Effector memory CD4-positive, alpha-beta T cell (primary cell): ENCODE measurements around the gene KLHL21.

Source experiments
- DNase-seq, 3 donors: peaks; one replicate each; pipeline ENCODE4 v3.0.0-alpha.2; 2020
- H3K27ac ChIP-seq: 2 replicates; pipeline ENCODE4 v1.7.0; 2013; ENCODE audit warnings: mild to moderate bottlenecking, low read length, moderate library complexity; ENCODE audit not compliant: insufficient read depth, poor library complexity, severe bottlenecking
- H3K27me3 ChIP-seq: replicated peaks from 2 replicates; pipeline ENCODE4 v1.7.0; 2013; ENCODE audit warnings: mild to moderate bottlenecking, low read length; ENCODE audit not compliant: insufficient read depth, control insufficient read depth, poor library complexity, severe bottlenecking
- H3K36me3 ChIP-seq: 2 replicates; pipeline ENCODE4 v1.7.0; 2013; ENCODE audit warnings: mild to moderate bottlenecking, low read length, moderate library complexity; ENCODE audit not compliant: control insufficient read depth, insufficient read depth
- H3K4me1 ChIP-seq: 2 replicates; pipeline ENCODE4 v1.7.0; 2013; ENCODE audit warnings: low read length, mild to moderate bottlenecking; ENCODE audit not compliant: control insufficient read depth, insufficient read depth, poor library complexity, severe bottlenecking
- H3K4me3 ChIP-seq: 2 replicates; pipeline ENCODE4 v1.7.0; 2013; ENCODE audit warnings: low read length, low read depth, mild to moderate bottlenecking; ENCODE audit not compliant: insufficient read depth, poor library complexity, severe bottlenecking
- H3K9me3 ChIP-seq: 2 replicates; pipeline ENCODE4 v1.7.0; 2013; ENCODE audit warnings: mild to moderate bottlenecking, low read length, moderate library complexity; ENCODE audit not compliant: control insufficient read depth

The KLHL21 gene

DNA sequence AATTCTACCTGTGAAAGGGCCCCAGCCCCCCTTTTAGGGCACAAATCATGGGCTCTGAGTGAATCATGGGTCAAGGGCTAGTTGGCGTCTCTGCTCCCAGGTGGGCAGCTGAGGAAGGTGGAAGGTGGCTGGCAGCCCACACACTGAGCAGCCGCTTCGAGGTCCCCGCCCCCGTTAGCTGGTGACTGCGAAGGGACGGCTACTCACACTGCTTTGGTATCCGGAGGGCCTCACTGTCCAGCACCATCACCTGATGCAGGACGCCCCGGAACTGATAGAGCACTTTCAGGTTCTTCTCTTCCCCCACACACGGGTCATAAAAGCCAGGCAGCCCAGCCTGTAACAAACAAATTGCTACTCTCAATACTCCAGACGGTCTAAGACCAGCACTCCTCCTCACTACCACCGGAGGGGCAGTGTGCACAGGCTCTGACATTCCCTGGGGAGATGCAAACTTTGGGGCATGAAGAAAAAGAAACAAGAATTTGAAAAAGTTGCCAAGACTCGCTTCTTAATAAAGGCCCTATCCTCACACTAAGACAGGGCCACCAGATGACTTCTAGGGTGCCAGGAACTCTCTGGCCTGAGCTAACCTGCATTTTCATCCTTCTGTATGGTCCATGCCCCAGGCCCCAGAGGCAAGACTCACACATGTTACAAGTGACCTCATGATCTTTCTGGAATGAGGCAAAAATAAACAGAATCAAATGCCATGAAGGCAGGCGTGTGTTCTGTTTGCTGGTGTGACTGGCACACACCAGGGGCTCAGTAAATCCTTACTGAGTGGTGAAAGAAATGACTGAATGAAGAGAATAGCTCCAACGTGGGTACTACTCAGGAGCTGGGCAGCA, 33.5 kb upstream of the KLHL21 start:
- Histone ChIP-seq H3K4me3 (no peak overlapping the region), H3K27me3 (no peaks in the 10 kb centered on the region), H3K27ac (no peak overlapping the region), H3K9me3 (no peaks in the 10 kb centered on the region), H3K36me3 (peaks cover 70% of the 10 kb centered on the region), H3K4me1 (no peaks in the 10 kb centered on the region)
- DNase-seq: no peak

DNA sequence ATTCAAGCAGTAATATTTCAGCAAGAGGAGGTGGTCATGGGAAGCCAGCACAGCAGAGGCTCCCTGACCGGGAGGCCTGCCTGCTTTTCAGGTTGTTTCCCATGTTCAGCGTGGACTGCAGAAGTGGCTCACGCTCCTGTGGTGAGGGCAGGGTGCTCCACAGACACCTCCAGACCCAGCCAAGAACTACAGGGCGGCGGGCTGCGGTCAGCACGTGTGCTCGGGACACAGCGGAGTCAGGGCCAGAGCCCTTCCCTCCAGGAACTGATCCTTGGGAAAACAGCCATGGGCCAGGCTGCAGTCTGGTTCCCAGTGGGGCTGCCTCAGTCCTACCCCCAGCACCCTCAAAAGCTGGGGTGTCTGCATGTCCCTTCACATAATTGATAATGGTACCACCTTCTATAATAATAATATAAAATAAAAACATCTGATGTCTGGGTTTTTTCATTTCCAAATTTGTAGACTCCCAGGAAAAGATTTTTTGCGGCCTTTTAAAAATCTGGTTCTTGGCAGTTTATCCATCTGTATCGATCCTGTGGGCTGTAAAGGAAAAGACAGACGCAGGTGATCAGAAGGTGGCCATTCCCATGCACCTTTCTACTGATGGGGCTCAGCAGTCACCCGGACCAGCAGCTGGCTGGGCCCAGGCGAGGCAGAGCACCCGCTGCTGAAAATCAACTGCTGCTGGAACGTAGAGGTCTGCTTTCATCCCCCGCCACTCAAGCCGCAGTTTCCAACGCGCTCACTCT, 32.7 kb upstream of the KLHL21 start:
- no peak overlapping the region for H3K4me3 ChIP-seq
- H3K9me3 ChIP-seq: no peaks in the 10 kb centered on the region
- H3K27me3 ChIP-seq: no peaks in the 10 kb centered on the region
- peaks cover 74% of the 10 kb centered on the region for H3K36me3 ChIP-seq
- H3K27ac ChIP-seq: no peak overlapping the region
- no peak for DNase-seq
- H3K4me1 ChIP-seq: no peaks in the 10 kb centered on the region

DNA sequence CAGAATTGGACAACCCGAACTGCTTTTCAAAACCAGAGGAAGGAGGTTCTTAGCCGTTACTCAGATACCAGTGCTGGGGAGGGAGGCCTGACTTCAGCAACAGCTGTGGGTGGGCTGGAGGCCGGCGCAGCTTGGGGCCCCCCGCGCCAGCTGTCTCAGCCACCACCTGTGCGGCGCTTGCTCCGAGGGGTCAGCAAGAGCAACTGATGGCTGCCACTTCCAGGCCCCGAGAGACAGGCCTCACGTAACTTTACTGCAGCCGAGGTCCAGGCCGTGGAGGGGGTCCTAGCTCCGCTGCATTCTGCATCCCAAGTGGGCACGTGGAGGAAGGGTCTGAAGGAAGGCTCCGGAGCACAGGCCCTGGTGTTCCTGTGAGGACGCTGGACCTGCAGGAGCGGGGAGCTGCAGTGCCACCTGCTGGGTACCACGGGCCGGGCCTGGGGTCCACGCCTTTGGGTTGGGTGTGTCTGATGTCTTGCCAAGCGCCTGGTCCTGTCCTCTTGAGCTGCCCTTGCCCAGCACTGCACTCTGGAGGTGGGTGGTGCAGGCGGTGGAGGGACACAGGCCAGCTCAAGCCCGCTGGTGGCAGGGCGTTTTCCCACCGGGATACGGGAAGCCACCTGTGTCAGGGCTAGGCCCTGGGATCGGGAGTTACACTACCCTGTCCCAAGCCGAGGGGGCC, 31.8 kb upstream of the KLHL21 start:
- Histone ChIP-seq H3K27me3 (no peaks in the 10 kb centered on the region), H3K4me1 (no peaks in the 10 kb centered on the region), H3K9me3 (no peaks in the 10 kb centered on the region), H3K27ac (no peak overlapping the region), H3K36me3 (peaks cover 75% of the 10 kb centered on the region), H3K4me3 (no peak overlapping the region)
- DNase-seq: no peak

DNA sequence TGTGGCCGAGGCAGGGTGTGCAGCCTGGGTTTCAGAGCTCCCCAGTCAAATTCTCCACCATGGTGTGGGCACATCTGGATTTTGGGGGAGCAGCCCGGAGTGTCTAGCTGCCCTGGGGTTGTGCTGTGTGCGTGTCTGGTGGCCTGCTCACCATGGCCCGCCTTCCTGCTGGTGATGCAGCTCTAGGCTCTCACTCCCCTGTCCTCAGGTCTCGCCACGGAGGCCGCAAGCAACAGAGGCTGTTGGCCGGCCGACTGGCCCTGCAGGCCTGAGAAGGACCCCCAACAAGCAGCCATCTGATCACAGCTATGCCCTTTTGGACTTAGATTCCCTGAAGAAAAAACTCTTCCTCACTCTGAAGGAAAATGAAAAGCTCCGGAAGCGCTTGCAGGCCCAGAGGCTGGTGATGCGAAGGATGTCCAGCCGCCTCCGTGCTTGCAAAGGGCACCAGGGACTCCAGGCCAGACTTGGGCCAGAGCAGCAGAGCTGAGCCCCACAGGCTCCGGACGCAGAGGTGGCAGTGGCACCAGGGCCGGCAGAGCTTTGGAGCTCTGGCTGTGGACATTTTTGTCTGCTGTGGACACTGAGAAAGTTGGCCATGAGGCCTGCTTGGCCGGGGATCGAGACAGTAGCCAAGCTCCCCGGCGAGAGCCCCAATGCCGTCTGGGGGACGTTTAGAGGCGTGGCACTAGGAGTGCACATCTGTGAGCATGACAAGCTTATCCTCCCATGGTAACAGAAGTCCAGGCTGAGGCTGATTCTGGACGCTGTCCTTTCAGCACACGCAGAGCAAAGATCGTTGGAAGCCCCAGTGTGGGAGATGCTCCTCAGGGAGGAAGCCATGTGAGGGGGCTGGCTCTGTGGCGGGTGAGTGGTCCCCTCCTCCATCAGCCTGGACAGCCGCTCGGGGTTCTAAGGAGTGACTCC, 30.2 kb upstream of the KLHL21 start:
- H3K27ac ChIP-seq: no peak overlapping the region
- H3K9me3 ChIP-seq: no peaks in the 10 kb centered on the region
- no peak for DNase-seq
- H3K4me3 ChIP-seq: no peak overlapping the region
- H3K4me1 ChIP-seq: no peaks in the 10 kb centered on the region
- H3K36me3 ChIP-seq: peaks cover 64% of the 10 kb centered on the region
- no peaks in the 10 kb centered on the region for H3K27me3 ChIP-seq

DNA sequence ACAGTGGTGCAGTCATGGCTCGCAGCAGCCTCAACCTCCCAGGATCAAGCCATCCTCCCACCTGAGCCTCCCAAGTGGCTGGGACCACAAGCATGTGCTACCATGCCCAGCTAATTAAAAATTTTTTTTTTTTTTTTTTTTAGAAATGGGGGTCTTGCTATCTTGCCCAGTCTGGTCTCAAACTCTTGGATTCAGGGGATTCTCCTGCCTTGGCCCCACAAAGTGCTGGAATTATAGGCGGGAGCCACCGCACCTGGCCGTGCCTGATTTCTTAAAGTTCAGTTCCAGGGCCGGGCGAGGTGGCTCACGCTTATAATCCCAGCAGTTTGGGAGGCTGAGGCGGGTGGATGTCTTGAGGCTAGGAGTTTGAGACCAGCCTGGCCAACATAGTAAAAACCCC, 28.4 kb upstream of the KLHL21 start:
- H3K36me3 ChIP-seq: peaks cover 48% of the 10 kb centered on the region
- no peaks in the 10 kb centered on the region for H3K27me3 ChIP-seq

DNA sequence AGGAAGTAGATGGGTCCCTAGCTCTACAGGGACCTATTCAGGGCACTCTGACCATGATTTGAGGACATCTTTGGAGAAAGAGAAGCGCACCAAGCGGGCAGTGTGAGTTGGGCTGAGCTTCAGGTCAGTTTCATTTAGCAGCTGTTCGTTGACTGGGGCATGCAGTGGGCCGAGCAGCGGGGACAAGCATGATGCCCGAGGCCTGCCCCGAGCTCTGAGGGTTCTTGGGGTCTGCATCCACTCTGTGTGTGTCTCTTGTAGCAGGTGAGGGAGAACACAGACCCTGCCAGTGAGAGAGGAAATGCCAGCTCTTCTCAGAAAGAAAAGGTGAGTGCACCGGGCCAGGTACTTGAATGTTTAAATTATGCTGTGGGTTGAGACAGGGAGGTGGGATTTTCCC, 27.4 kb upstream of the KLHL21 start:
- H3K27me3 ChIP-seq: no peaks in the 10 kb centered on the region
- no peaks in the 10 kb centered on the region for H3K9me3 ChIP-seq
- no peak overlapping the region for H3K27ac ChIP-seq
- H3K4me1 ChIP-seq: peaks cover 14% of the 10 kb centered on the region
- H3K36me3 ChIP-seq: peaks cover 38% of the 10 kb centered on the region
- H3K4me3 ChIP-seq: no peak overlapping the region
- DNase-seq: no peak

More for the DNA sequence above, 28.4 kb upstream of the KLHL21 start:
- Histone ChIP-seq H3K27ac (no peak overlapping the region), H3K4me1 (peaks cover 8% of the 10 kb centered on the region), H3K9me3 (no peaks in the 10 kb centered on the region), H3K4me3 (no peak overlapping the region)
- no peak for DNase-seq

DNA sequence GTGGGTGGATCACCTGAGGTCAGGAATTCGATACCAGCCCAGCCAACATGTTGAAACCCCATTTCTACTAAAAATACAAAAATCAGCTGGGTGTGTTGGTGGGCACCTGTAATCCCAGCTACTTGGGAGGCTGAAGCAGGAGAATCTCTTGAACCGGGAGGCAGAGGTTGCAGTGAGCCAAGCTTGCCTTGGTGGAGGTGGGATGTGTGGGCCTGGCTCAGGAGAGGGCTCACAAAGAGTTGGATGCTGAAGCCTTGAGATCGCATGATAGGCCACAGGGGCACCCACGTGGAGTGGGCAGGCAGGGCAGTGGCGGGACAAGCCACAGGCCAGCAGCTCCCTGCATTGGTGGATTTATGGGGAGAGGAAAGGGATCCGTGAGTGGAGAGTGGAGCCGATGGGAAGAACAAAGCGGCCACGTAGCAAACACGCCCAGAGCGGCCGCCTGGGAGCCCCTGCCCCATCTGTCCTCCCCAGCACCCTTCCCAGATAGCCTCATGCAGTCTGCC, 26.4 kb upstream of the KLHL21 start:
- no peak overlapping the region for H3K4me3 ChIP-seq
- H3K9me3 ChIP-seq: no peaks in the 10 kb centered on the region
- H3K36me3 ChIP-seq: peaks cover 34% of the 10 kb centered on the region

DNA sequence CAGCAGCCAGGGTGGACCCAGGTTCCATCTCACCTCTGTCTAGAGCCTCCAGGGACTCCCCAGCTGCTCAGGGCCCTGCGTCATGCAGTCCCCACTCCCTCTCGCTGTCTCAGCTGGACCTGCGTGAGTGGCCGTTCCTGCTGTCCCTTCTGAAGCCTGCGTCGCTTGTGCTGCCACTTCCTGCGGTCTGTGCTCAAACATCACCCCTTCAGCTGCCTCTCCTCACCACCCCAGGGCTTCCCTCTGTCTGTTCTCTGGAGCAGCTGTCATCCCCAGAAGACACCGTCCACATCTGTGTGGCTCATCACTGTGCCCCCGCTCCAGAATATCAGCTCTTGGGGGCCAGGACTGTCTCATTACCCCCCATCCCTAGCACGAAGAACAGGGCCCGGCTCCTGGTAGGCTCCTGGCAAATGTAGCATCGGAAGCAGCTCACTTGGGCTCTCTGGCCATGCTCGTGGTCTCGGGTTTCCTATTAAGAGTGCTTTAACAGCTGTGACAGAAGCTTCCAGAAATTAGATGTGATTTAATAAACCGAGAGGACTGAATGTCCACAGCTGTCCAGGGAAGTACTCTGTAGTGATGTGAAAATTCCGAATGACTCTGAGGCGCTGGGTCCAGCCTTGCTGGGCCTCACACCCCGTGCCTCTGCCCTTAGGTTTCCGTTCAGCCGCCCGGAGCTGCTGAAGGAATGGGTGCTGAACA, 25.3 kb upstream of the KLHL21 start:
- peaks cover 14% of the 10 kb centered on the region for H3K4me1 ChIP-seq
- H3K9me3 ChIP-seq: no peaks in the 10 kb centered on the region
- no peak overlapping the region for H3K4me3 ChIP-seq
- peaks cover 23% of the 10 kb centered on the region for H3K36me3 ChIP-seq
- DNase-seq: no peak
- no peaks in the 10 kb centered on the region for H3K27me3 ChIP-seq
- no peak overlapping the region for H3K27ac ChIP-seq

More for the DNA sequence above, 26.4 kb upstream of the KLHL21 start:
- H3K27ac ChIP-seq: no peak overlapping the region
- no peaks in the 10 kb centered on the region for H3K27me3 ChIP-seq
- peaks cover 14% of the 10 kb centered on the region for H3K4me1 ChIP-seq
- no peak for DNase-seq

DNA sequence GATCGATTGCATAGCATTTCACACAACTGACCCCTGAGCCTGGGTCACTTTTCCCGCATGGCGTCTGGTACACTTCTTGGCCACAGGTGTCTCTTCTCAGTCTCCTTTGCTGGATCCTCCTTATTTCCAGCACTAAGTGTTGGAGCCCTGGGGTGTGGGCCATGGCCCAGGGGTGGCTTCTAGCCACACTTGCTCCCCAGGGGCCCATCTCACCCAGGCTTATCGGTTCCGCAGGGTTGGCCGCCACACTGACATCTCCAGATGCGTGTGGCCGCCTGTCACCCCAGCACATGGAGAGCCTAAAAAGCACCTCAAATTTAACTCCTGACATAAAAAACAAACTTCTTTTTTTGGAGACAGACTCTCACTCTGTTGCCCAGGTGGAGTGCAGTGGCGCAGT, 24.4 kb upstream of the KLHL21 start:
- Histone ChIP-seq H3K9me3 (no peaks in the 10 kb centered on the region), H3K36me3 (peaks cover 15% of the 10 kb centered on the region), H3K27ac (no peak overlapping the region), H3K4me3 (no peak overlapping the region), H3K27me3 (no peaks in the 10 kb centered on the region), H3K4me1 (peaks cover 14% of the 10 kb centered on the region)
- no peak for DNase-seq
